ENCODE measurements around the gene CNP.
"Not testable (repeated sequence)": the region's sequence is repeated elsewhere in the genome, so short reads cannot be mapped to it uniquely, and the experiment has no call there.

CNP gene

GRCh38 chr17:41966463-41967140 is at the start of gene CNP:
Gene CNP (plus strand): TSS chr17:41966795. CDS start chr17:41966885, 90 bp downstream.
- peak; percentile 87 to 89 for DNase-seq (ENCODE audit: low read depth in 2 of 2)

GRCh38 chr17:41917192-41917591 is 49.4 kb upstream of the CNP start:
- no peak for DNase-seq (ENCODE audit: low read depth in 2 of 2)

GRCh38 chr17:41917679-41918313 is 48.8 kb upstream of the CNP start:
- peak; percentile 14 to 22 for DNase-seq (ENCODE audit: low read depth in 2 of 2)

DNA sequence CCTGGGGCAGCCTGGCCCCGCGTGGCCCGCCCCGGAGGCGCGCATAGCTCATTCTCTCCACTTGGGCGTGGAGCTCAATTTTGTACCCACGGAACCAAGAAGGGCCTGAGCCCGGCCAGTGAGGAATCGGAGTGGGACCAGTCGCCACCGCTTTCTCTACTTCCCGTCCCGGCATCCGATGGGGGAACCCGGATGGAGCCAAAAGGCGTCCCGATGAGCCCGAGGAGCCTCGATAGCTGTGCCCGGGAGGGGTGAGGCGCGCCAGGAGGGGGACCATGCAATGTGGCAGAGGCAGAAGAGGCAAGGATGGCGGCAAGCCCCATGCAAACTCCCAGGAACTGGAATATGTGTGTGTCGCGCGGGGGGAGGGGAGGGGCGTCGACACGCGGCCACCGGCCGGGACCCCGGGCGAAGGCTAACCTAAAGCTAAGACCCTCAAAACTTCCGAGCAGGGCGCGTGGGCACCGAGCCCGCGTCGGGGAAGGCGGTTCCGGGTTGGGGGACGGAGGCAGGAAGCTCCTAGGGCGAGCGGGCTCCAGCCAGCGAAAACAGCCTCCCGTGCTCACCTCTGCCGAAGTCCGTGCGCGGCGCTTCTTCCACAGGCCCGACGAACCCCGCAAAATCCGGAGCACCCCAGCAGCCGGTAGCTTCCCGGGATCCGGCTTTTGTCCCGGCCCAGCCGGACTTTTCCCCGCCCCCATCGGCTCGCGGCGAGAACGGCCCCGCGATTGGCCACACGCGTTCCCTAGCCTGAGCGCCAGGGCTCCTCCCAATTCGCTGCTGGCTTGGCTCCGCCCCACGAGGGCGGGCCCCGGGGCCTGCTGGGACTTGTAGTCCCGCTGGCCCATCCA is 48.1 kb upstream of the CNP start, which contains the start of gene ACLY:
ACLY (minus strand) TSS at position 638 of the 851 bp plus-strand sequence. CDS start 5,078 bp downstream, outside the sequence.
- peak; percentile 97 to 99 for DNase-seq (ENCODE audit: low read depth in 2 of 2)

DNA sequence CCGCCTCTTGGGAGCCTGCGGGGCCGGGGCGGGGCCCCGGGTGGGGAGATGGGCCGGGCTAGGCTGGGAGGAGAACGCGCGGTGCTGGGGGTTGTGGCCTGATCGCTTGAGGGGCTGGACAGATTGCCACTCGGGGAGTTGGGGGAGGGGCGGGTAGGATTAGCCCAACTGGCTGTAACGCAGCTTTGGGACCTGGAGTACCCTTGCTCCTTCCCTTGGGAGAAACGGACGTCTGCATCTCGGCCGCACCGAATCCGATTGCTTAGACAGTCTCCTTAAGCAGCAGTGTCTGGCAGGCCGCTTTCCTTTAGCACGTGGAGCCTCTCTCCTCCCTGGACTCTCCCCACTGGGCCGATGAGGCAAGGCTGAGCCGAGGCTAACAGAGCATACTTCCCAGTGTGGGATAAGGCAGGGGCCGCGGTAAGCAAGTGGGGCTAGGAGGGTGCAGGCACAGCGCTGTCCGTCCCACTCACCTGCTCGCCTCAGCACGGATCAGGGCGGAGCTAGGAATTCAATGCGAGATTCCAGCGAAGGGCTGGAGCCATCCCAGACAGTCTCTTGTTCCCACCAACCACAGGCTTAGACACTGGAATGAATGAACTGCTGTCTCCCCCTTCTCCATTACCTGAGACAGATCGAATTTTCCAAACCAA is 47.3 kb upstream of the CNP start:
- DNase-seq (ENCODE audit: low read depth in 2 of 2): no peak

DNA sequence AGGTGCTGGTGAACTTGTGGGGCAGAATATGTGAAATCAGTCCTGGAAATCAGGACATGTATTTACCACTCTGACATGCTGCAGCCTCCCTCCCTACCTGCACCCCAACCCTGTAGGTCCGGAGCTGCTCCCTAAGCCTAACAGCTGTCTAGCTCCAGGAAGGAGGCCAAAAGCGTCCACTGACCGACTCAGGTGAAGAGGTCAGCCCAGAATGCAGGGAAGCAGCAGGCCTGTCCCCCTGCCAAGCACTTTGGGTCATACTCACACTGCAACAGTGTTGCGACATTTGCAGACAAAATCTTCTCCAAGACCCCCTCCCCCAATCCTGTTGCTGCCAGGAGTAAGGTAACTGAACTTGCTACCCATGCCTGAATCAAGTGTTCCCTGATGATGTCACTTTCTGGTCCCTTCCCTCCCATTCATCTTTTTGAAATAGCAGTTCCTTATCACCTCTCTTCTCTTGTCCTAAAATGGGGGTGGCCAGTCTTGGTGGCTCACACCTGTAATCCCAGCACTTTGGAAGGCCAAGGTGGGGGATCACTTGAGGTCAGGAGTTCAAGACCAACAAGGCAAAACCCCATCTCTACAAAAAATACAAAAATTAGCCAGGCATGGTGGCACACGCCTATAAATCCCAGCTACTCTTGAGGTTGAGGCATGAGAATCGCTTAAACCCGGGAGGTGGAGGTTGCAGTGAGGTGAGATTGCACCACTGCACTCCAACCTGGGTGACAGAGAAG is 46.6 kb upstream of the CNP start:
- no peak for DNase-seq (ENCODE audit: low read depth in 2 of 2)

DNA sequence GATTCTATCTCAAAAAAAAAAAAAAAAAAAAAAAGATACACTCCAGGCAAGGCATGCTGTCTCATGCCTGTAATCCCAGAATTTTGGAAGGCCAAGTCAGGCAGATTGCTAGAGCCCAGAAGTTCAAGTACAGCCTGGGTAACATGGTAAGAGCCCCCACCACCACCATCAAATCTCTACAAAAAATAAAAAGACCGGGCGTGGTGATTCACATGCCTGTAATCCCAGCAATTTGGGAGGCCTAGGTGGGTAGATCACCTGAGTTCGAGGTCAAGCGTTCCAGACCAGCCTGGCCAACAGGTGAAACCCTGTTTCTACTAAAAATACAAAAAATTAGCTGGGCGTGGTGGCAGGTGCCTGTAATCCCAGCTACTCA is 46.0 kb upstream of the CNP start:
- no peak for DNase-seq (ENCODE audit: low read depth in 2 of 2)

DNA sequence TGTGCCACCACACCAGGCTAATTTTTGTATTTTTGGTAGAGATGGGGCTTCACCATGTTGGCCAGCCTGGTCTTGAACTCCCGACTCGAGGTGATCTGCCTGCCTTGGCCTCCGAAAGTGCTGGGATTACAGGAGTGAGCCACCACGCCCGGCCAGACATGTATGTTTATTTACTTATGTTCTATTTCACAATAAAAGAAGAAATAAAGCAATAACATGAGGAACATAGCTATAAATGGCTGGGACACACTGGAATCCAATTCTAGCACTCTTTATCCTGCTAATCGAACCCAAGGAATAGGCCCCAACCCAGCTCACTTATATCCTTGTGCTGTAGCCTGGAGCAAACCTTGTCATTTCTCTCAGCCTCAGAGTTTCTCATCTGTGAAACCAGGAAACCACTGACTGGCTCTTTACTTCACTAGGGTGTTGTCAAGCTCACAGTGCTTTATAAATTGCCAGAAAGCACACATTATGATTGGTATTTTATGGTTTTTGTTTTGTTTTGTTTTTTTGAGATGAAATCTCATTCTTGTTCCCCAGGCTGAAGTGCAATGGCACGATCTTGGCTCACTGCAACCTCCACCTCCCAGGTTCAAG is 40.5 kb upstream of the CNP start:
- DNase-seq (ENCODE audit: low read depth in 2 of 2): no peak

DNA sequence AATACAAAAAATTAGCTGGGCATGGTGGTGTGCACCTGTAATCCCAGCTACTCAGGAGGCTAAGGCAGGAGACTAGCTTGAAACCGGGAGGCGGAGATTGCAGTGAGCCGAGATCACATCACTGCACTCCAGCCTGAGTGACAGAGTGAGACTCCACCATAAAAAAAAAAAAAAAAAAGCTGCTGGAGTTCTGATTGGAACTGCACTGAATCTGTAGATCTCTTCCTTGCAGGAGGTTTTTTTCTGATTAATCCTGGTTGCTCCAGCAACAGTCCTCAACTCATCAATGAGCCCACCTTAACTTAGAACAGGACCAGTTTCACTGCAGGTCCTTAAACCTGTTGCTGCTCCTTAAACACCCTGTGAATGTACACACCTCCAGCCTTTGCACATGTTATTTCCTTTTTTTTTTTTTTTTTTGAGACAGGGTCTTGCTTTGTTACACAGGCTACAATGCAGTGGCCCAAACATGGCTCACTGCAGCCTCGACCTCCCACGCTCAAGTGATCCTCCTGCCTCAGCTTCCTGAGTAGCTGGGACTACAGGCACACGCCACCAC is 37.8 kb upstream of the CNP start:
- DNase-seq (ENCODE audit: low read depth in 2 of 2): no peak

- DNase-seq (ENCODE audit: low read depth in 2 of 2): peak; percentile 93 to 95
Measured at GRCh38 chr17:41930009-41930832, 36.4 kb upstream of the CNP start, which contains the start of gene ODAD4. Gene ODAD4 (plus strand): TSS chr17:41930617. CDS start chr17:41930724, 107 bp downstream.

- not testable (repeated sequence) for DNase-seq (ENCODE audit: low read depth in 2 of 2)
Measured at GRCh38 chr17:41930833-41931156, 35.8 kb upstream of the CNP start.

DNA sequence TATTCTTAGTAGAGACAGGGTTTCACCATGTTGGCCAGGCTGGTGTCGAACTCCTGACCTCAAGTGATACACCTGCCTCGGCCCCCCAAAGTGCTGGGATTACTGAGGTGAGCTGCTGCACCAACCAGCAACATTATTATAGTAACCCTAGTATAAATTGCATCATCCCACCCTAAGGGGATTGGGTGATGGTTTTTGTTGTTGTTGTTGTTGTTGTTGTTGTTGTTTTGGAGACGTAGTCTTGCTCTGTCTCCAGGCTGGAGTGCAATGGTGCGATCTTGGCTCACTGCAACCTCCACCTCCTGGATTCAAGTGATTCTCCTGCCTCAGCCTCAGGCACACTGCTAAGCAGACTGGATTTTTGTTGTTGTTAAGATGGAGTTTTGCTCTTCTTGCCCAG is 34.9 kb upstream of the CNP start:
- DNase-seq (ENCODE audit: low read depth in 2 of 2): not testable (repeated sequence)

DNA sequence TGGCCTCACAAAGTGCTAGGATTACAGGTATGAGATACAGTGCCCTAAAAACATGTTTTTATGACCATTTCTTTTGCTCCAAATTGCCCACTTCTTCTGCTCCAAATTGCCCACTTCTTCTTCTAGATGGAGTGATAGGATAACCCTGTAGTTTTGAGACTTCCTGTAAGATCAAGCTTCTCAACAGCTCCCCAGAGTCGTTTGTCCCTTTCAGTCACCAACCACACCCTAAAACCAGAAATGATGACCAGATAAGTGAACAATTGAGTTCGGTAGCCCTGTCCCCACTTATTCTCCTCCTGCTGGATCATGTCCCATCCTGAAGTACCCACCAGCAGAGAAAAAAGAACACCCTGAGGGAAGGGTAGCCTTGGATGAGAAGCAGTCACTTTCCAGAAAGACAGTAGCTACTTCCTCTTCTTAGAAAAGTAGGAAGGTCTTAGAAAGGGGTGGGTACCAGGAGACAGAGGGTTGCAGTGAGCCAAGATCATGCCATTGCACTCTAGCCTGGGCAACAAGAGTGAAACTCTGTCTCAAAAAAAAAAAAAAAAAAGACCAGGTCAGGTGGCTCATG is 33.7 kb upstream of the CNP start:
- no peak for DNase-seq (ENCODE audit: low read depth in 2 of 2)

- DNase-seq (ENCODE audit: low read depth in 2 of 2): no peak
Measured at GRCh38 chr17:41935641-41936040, 31.0 kb upstream of the CNP start.

GRCh38 chr17:41937970-41938954 is 28.3 kb upstream of the CNP start:
- DNase-seq (ENCODE audit: low read depth in 2 of 2): no peak

GRCh38 chr17:41939044-41939692 is 27.4 kb upstream of the CNP start:
- no peak for DNase-seq (ENCODE audit: low read depth in 2 of 2)

DNA sequence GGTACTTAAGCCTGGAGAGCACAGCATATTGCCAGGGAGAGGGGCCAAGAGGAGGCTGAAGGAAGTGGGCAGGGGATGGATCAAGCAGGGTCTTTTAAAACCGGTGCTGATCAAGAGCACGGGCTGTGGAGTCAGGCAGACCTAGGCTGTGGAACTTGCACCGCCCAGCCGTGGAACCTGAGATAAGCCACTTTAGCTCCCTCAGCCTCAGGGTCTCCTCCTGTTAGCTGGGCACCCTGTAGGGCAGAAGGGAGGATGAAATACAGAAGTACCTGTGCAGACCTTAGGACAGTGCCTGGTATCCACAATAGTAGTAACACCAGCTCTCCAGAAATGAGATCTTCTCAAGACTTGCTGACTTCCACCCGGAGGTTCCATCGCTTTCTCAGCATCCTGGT is 26.9 kb upstream of the CNP start:
- no peak for DNase-seq (ENCODE audit: low read depth in 2 of 2)

GRCh38 chr17:41941168-41941567 is 25.4 kb upstream of the CNP start:
- no peak for DNase-seq (ENCODE audit: low read depth in 2 of 2)

All from stimulated activated CD8-positive, alpha-beta memory T cell treated with anti-CD3 and anti-CD28 coated beads, Interleukin-15, amount 100 ng/mL, for 48 hours (primary cell).